ENCODE data around the gene SDC1. TPM values are rescaled to one million over a fixed set of nuclear protein-coding genes. Genes with fewer than 3 reads are reported as not detected.
"Not testable (repeated sequence)": the region's sequence is repeated elsewhere in the genome, so short reads cannot be mapped to it uniquely, and the experiment has no call there.

The SDC1 gene
- total and polyA plus RNA-seq, 8 donors = 88.9 to 278 (median 117) TPM

DNA sequence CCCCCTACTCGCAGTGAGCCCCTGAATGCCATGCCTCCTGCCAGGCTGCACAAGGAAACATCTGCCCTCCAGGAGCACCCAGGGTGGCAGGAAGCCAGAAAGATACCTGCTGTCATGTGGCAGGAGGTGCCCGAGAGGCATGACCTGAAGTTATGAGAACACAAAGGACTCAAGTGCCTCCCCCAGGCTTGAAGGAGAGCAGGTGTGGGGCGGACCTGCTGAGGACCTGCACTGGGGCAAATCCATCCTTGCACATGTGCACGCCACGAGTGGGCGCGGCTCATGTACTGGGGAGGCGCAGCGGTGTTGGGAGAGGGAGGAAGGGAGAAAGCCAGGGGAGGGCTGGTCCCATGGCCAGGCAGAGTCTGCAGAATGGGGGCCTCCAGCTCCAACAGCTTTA, 26.9 kb downstream of the SDC1 start:
- no peaks in the 10 kb centered on the region for H3K9me3 ChIP-seq
- peak in 3 of 4 donors; percentile 60 to 89 (median 87) for DNase-seq
- no peaks in the 10 kb centered on the region for H3K27me3 ChIP-seq
- H3K4me1 ChIP-seq = peaks cover 5 to 12% of the 10 kb centered on the region in 2 donors
- peaks cover 0 to 6% of the 10 kb centered on the region in 2 donors for H3K36me3 ChIP-seq
- TF ChIP-seq, protein P1, sequence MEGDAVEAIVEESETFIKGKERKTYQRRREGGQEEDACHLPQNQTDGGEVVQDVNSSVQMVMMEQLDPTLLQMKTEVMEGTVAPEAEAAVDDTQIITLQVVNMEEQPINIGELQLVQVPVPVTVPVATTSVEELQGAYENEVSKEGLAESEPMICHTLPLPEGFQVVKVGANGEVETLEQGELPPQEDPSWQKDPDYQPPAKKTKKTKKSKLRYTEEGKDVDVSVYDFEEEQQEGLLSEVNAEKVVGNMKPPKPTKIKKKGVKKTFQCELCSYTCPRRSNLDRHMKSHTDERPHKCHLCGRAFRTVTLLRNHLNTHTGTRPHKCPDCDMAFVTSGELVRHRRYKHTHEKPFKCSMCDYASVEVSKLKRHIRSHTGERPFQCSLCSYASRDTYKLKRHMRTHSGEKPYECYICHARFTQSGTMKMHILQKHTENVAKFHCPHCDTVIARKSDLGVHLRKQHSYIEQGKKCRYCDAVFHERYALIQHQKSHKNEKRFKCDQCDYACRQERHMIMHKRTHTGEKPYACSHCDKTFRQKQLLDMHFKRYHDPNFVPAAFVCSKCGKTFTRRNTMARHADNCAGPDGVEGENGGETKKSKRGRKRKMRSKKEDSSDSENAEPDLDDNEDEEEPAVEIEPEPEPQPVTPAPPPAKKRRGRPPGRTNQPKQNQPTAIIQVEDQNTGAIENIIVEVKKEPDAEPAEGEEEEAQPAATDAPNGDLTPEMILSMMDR (IDR thresholded peaks at IDR 0.05) = no peak
- peak; percentile 81 for ATAC-seq
- intact Hi-C loops (cut with DNase I) = no loop called here
- H3K4me3 ChIP-seq = no peak overlapping the region
- peak overlapping the region; percentile 37 to 70 for H3K27ac ChIP-seq

DNA sequence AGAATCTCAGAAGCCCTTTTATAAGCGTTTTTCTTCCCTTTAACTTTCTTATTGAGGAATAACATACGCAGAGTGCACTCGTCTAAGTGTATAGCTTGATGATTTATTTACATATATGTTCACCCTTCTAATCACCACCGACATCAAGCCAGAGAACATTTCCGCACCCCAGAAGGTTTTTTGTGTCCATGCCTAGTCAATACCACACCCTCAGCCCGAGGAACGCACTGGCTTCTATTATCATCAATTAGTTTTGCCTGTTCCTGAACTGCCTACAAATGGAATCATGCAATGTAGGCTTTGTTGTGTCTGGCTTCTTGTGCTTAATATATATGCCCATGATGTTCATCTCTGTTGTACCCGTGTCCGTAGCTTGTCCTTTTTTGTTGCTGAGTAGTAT, 27.7 kb downstream of the SDC1 start:
- H3K36me3 ChIP-seq = no peaks in the 10 kb centered on the region
- intact Hi-C loops (cut with DNase I) = no loop called here
- peak overlapping the region; percentile 55 to 70 for H3K27ac ChIP-seq
- peaks cover 5 to 12% of the 10 kb centered on the region in 2 donors for H3K4me1 ChIP-seq
- H3K9me3 ChIP-seq = no peaks in the 10 kb centered on the region
- H3K4me3 ChIP-seq = no peak overlapping the region
- DNase-seq (no peak), ATAC-seq (no peak)
- H3K27me3 ChIP-seq = no peaks in the 10 kb centered on the region
- TF ChIP-seq, protein P1 (IDR thresholded peaks at IDR 0.05) = no peak

DNA sequence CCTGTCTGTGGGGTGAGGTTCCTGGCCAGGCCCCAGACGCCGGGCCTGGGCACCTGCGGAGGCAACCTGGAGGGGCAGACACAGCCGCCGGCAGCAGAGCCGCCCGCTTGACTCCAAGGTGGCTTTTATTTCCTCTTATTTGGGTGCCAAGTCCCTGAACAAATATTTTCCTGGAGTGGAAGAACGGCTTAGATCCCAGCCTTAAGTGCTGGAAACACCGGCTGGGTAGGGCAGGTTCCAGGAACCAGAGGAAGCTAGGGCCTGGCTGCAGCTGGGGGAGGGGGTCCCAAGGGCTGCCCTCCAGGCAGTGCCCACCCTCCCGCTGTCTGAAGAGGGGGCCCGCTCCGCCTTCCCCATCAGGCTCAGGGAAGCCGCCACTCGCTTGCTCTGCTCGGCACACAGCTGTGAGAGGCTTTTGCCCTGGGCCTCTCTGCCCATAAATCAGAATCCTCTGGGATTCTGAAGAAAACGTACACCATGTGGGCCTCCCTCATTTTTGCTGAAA, 28.2 kb downstream of the SDC1 start:
- DNase-seq (peak in 3 of 4 donors; percentile 75 to 88 (median 83)), ATAC-seq (peak; percentile 62)
- TF ChIP-seq, protein P1 (IDR thresholded peaks at IDR 0.05) = no peak

DNA sequence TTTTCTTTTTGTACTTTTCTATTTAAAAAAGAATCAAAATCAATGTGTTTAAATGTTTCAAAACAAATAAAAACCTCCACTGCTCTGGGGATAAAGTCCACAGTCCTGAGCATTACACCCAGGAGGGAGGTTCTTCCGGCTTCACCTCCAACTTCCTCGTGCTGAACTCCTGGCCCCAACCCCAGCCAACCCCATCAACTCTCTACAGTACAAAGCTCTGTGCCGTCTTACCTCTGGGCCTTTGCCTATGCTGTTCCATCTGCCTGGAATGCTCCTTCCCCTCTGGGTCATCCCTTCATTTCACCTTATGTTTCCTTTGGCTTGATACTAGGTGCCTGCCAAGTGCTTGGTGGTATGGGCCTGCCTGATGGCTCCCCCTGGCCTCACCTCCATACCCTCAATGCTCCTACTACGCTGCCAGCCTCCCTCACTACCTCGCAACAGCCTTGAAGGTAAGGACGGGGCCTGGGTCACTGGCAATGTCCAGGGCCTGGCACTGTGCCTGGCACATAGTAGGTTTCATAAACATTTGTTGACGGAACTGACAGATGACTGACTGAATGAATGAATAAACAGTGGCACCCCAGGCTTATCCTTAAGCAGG, 28.8 kb downstream of the SDC1 start:
- TF ChIP-seq, protein P1 (IDR thresholded peaks at IDR 0.05) = no peak
- H3K27me3 ChIP-seq = no peaks in the 10 kb centered on the region
- peak in 1 of 4 donors; percentile 17 for DNase-seq
- peaks cover 5 to 12% of the 10 kb centered on the region in 2 donors for H3K4me1 ChIP-seq
- H3K27ac ChIP-seq = peak overlapping the region; percentile 55 to 70
- intact Hi-C loops (cut with DNase I) = no loop called here
- H3K36me3 ChIP-seq = no peaks in the 10 kb centered on the region
- ATAC-seq = peak; percentile 1
- no peaks in the 10 kb centered on the region for H3K9me3 ChIP-seq
- H3K4me3 ChIP-seq = no peak overlapping the region

More for the DNA sequence above, 28.2 kb downstream of the SDC1 start:
- H3K27ac ChIP-seq = peak overlapping the region; percentile 55 to 70
- H3K4me1 ChIP-seq = peaks cover 5 to 12% of the 10 kb centered on the region in 2 donors
- intact Hi-C loops (cut with DNase I) = no loop called here
- H3K4me3 ChIP-seq = no peak overlapping the region
- no peaks in the 10 kb centered on the region for H3K27me3 ChIP-seq
- H3K9me3 ChIP-seq = no peaks in the 10 kb centered on the region
- no peaks in the 10 kb centered on the region for H3K36me3 ChIP-seq

DNA sequence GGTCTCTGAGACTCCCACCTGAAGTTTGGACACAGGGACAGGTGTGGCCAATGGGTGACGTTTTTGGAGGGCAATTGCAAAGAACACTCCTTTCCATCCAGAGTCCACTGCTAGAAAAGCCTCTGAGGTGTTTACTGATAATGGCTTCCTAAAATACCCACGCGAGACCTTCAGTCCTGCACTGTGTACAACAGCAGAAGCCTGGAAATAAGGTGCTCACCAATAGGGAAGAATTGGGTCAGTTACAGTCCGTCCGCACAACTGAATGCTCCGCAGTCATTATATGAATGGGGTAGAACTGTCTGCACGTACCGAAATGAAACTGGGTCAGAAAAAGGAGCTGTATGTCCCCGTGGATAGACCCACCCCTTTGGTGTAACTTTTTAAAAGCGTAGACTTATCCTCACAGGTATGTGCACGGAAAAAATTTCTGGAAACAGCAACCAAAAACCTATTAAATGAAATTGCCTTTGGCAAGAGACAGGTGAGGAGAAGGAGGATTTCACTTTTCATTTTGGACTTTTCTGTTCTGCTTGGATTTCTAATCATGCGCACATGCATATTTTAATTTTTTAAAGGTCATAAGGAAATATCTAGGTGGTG, 29.4 kb downstream of the SDC1 start:
- Histone ChIP-seq H3K27ac (no peak overlapping the region), H3K4me1 (peaks cover 5 to 12% of the 10 kb centered on the region in 2 donors), H3K4me3 (no peak overlapping the region), H3K27me3 (no peaks in the 10 kb centered on the region), H3K9me3 (no peaks in the 10 kb centered on the region), H3K36me3 (no peaks in the 10 kb centered on the region)
- TF ChIP-seq, protein P1 (IDR thresholded peaks at IDR 0.05) = no peak
- no peak for ATAC-seq
- no peak for DNase-seq
- intact Hi-C loops (cut with DNase I) = no loop called here

DNA sequence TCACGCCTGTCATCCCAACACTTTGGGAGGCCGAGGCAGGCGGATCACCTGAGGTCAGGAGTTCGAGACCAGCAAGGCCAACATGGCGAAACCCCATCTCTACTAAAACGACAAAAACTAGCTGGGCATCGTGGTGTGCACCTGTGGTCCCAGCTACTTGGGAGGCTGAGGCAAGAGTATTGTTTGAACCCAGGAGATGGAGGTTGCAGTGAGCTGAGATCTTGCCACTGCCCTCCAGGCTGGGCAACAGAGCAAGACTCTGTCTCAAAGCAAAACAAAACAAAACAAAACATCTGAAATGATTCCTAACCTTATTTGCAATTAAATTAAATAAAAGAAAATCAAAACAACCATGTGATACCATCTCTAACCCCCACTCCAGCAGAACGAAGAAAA, 29.9 kb downstream of the SDC1 start:
- H3K4me3 ChIP-seq; H3K27me3 ChIP-seq; H3K9me3 ChIP-seq; intact Hi-C loops (cut with DNase I); H3K36me3 ChIP-seq; DNase-seq; H3K27ac ChIP-seq; ATAC-seq: not testable (repeated sequence)
- peaks cover 5 to 12% of the 10 kb centered on the region in 2 donors for H3K4me1 ChIP-seq

All from left lung (tissue), 10 donors.